ENCODE measurements around the gene PPFIA2. TPM values are rescaled to one million over a fixed set of nuclear protein-coding genes. Genes with fewer than 3 reads are reported as not detected.

The PPFIA2 gene
- polyA plus RNA-seq, 1 of the 3 experiments (the other 2 are of a cell fraction): not detected

- Histone ChIP-seq H3K9me2 (no peaks in the 10 kb centered on the region), H2AFZ (ENCODE audit: low read depth) (no peak overlapping the region), H4K20me1 (ENCODE audit: insufficient read depth) (no peaks in the 10 kb centered on the region), H3K4me2 (no peak overlapping the region), H3K9me3 (no peaks in the 10 kb centered on the region), H3K4me3 (ENCODE audit: low read depth in 2 of 2, low read length in 1 of 2) (no peak overlapping the region), H3K4me1 (ENCODE audit: control insufficient read depth in 1 of 2, insufficient read depth in 2 of 2, low read depth in 1 of 2, low read length in 1 of 2) (no peaks in the 10 kb centered on the region), H3K79me2 (ENCODE audit: insufficient read depth) (no peaks in the 10 kb centered on the region), H3K9ac (no peak overlapping the region), H3K36me3 (replicated peaks in 1 of 2; ENCODE audit: control insufficient read depth in 1 of 2, insufficient read depth in 2 of 2, low read length in 1 of 2) (no peaks in the 10 kb centered on the region), H3K27ac (ENCODE audit: low read depth in 2 of 2, low read length in 1 of 2) (no peak overlapping the region), H3K27me3 (ENCODE audit: insufficient read depth) (no peaks in the 10 kb centered on the region), H3F3A (replicated peaks; ENCODE audit: insufficient read depth) (no peaks in the 10 kb centered on the region)
- CTCF ChIA-PET: interaction anchor here (0.8 to 1.3 kb wide), 2 partner anchors 10 to 91 kb away, joined by 4 to 5 read pairs; no protein-coding TSS in a partner anchor
- TF ChIP-seq USF1 (IDR thresholded peaks at IDR 0.05; ENCODE audit: borderline replicate concordance, low read depth) (no peak), GABPA (IDR thresholded peaks at IDR 0.05; ENCODE audit: low read depth) (no peak), NRF1 (IDR thresholded peaks at IDR 0.05; ENCODE audit: low read depth, low read length) (no peak), FOSL2 (IDR thresholded peaks at IDR 0.05; ENCODE audit: borderline replicate concordance, low read depth) (no peak), NFIC (IDR thresholded peaks at IDR 0.05; ENCODE audit: borderline replicate concordance) (no peak), REST (IDR thresholded peaks at IDR 0.05; ENCODE audit: low read depth, low read length) (no peak), PBX3 (IDR thresholded peaks at IDR 0.05) (no peak), TCF12 (IDR thresholded peaks at IDR 0.05) (no peak), TEAD4 (IDR thresholded peaks at IDR 0.05; ENCODE audit: borderline replicate concordance, insufficient read depth) (no peak), FOXM1 (IDR thresholded peaks at IDR 0.05; ENCODE audit: low read depth) (no peak), GATA2 (CRISPR knock-in tag; IDR thresholded peaks at IDR 0.05) (no peak), MXI1 (IDR thresholded peaks at IDR 0.05; ENCODE audit: low read depth, low read length) (no peak), POLR2AphosphoS5 (IDR thresholded peaks at IDR 0.05; ENCODE audit: low read depth, low read length) (no peak), RXRA (IDR thresholded peaks at IDR 0.05; ENCODE audit: borderline replicate concordance, low read depth) (no peak), RFX5 (IDR thresholded peaks at IDR 0.05; ENCODE audit: low read length) (no peak), IRF3 (IDR thresholded peaks at IDR 0.05; ENCODE audit: low read depth, low read length) (no peak), YY1 (IDR thresholded peaks at IDR 0.05; ENCODE audit: low read depth) (no peak), TAF1 (IDR thresholded peaks at IDR 0.05; ENCODE audit: borderline replicate concordance, low read depth, low read length) (no peak)
- POLR2A ChIA-PET: no interaction called here
- DNase-seq: no peak
- WGBS (ENCODE audit: low lambda C conversion rate): 20% methylated on average over 4 of the region's 4 CpGs
Observed at GRCh38 chr12:81542065-81543010, 216.8 kb downstream of the PPFIA2 start.
